ENCODE results near the gene TRIM63.

Gene TRIM63

GRCh38 chr1:26084844-26085243 is 17.4 kb upstream of the TRIM63 start:
- no peak for DNase-seq

- DNase-seq: no peak
Observed at GRCh38 chr1:26084091-26084561, 16.7 kb upstream of the TRIM63 start.

GRCh38 chr1:26083208-26083607 is 15.8 kb upstream of the TRIM63 start:
- no peak for DNase-seq

- DNase-seq: no peak
Observed at GRCh38 chr1:26082020-26082350, 14.6 kb upstream of the TRIM63 start.

GRCh38 chr1:26081267-26082019 is 14.0 kb upstream of the TRIM63 start:
- DNase-seq: no peak

GRCh38 chr1:26079960-26080814 is 12.8 kb upstream of the TRIM63 start:
- DNase-seq: no peak

GRCh38 chr1:26079178-26079563 is 11.7 kb upstream of the TRIM63 start:
- DNase-seq: no peak

- no peak for DNase-seq
Observed at GRCh38 chr1:26078286-26079177, 11.1 kb upstream of the TRIM63 start.

- DNase-seq: no peak
Observed at GRCh38 chr1:26077524-26077923, 10.1 kb upstream of the TRIM63 start.

- no peak for DNase-seq
Observed at GRCh38 chr1:26075421-26076144, 8.2 kb upstream of the TRIM63 start.

GRCh38 chr1:26072305-26072704 is 4.9 kb upstream of the TRIM63 start:
- no peak for DNase-seq

- no peak for DNase-seq
Observed at GRCh38 chr1:26070963-26071342, 3.5 kb upstream of the TRIM63 start.

- no peak for DNase-seq
Observed at GRCh38 chr1:26070296-26070962, 3.0 kb upstream of the TRIM63 start.

- no peak for DNase-seq
Observed at GRCh38 chr1:26069941-26070295, 2.5 kb upstream of the TRIM63 start.

- no peak for DNase-seq
Observed at GRCh38 chr1:26066857-26067256, 573 bp downstream of the TRIM63 start.

GRCh38 chr1:26066160-26066559 is 1.3 kb downstream of the TRIM63 start:
- DNase-seq: no peak

GRCh38 chr1:26064553-26064952 is 2.9 kb downstream of the TRIM63 start:
- no peak for DNase-seq

- DNase-seq: no peak
Observed at GRCh38 chr1:26060832-26061574, 6.4 kb downstream of the TRIM63 start.

- DNase-seq: no peak
Observed at GRCh38 chr1:26059906-26060305, 7.5 kb downstream of the TRIM63 start.

GRCh38 chr1:26058052-26058595 is 9.3 kb downstream of the TRIM63 start:
- DNase-seq: no peak

- no peak for DNase-seq
Observed at GRCh38 chr1:26057189-26057588, 10.2 kb downstream of the TRIM63 start.

Measured in right kidney (tissue), 1 donor.